ENCODE measurements around the gene HSF4. TPM values are rescaled to one million over a fixed set of nuclear protein-coding genes. Genes with fewer than 3 reads are reported as not detected.

HSF4 gene
- total RNA-seq, 1 donor from 2014 or later = 2.2 TPM

DNA sequence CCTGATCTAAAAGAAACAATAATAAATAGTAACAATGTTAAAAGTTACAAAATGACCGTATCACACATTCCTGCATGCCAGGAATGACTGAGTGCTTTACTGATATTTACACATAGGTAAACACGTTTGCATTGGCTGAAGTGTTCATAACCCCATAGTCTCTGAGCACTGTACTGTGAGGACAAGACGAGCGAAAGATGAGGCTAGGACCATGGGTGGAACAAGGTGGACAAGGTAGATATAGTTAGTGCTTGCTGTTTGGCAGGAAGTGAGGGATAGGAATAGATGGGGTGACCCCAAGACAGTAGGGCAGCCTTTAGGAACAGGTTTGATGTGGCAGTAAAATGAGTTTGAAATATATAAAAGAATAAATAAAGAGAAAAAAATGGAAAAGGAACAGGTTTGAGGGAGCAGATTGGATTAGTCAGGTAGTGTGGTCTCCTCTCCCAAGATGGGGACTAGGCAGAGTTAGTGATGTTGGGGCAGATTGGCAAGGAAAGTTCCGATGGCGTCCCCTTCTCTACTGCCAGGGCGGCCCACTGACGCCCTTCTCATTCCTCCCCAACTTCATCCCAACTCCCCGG is 27.0 kb downstream of the HSF4 start:
- H3K36me3 Mint-ChIP-seq (ENCODE audit: insufficient read depth) = peaks cover 10% of the 10 kb centered on the region
- no peak overlapping the region for H3K27ac Mint-ChIP-seq
- TF ChIP-seq, protein P1, sequence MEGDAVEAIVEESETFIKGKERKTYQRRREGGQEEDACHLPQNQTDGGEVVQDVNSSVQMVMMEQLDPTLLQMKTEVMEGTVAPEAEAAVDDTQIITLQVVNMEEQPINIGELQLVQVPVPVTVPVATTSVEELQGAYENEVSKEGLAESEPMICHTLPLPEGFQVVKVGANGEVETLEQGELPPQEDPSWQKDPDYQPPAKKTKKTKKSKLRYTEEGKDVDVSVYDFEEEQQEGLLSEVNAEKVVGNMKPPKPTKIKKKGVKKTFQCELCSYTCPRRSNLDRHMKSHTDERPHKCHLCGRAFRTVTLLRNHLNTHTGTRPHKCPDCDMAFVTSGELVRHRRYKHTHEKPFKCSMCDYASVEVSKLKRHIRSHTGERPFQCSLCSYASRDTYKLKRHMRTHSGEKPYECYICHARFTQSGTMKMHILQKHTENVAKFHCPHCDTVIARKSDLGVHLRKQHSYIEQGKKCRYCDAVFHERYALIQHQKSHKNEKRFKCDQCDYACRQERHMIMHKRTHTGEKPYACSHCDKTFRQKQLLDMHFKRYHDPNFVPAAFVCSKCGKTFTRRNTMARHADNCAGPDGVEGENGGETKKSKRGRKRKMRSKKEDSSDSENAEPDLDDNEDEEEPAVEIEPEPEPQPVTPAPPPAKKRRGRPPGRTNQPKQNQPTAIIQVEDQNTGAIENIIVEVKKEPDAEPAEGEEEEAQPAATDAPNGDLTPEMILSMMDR (IDR thresholded peaks at IDR 0.05; ENCODE audit: unreplicated experiment) = no peak
- no peaks in the 10 kb centered on the region for H3K9me3 Mint-ChIP-seq (ENCODE audit: low read depth)
- peak overlapping the region; percentile 80 for H3K4me3 Mint-ChIP-seq (ENCODE audit: low read depth)
- DNase-seq (ENCODE audit: low spot score, unreplicated experiment) = no peak
- no peaks in the 10 kb centered on the region for H3K27me3 Mint-ChIP-seq
- peaks cover 15% of the 10 kb centered on the region for H3K4me1 Mint-ChIP-seq (ENCODE audit: low read depth)

DNA sequence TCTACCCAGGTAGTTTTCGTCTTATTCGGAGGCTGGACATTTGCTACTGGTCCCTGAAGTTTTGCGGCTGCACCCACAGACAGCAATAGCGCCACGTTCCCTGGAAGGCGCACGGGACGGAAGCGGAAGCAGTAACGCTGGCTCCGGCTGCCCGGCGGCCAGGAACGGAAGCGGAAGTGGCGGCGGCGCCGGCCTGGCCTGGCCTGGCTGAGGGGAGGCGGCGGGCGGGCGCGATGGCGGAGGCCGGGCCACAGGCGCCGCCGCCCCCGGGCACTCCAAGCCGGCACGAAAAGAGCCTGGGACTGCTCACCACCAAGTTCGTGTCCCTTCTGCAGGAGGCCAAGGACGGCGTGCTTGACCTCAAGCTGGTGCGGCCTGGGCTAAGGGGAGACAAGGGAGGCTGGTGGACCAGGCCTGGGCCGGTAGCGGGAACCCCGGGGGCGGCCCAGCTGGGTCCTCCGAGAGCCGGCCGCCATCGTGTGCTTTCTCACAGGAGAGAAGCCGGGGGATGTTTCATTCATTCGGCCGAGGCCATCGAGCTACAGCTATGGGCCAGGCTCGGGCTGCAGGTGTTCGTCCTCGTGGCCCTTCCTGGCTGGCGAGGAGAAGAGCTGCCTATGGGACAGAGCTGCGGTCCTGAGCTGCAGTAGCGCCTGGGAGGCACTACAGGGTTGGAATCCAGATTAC is 27.6 kb downstream of the HSF4 start, which contains the start of gene E2F4:
Gene E2F4, plus strand, starts transcription at position 161 of the 687 bp plus-strand sequence. Its CDS starts 73 bp downstream, at position 234.
- Mint-ChIP-seq H3K27me3 (no peaks in the 10 kb centered on the region), H3K36me3 (ENCODE audit: insufficient read depth) (peaks cover 16% of the 10 kb centered on the region), H3K4me3 (ENCODE audit: low read depth) (peak within 1 kb of the TSS; percentile 80), H3K9me3 (ENCODE audit: low read depth) (no peaks in the 10 kb centered on the region), H3K27ac (peak within 1 kb of the TSS; percentile 71), H3K4me1 (ENCODE audit: low read depth) (peaks cover 15% of the 10 kb centered on the region)
- TF ChIP-seq, protein P1 (IDR thresholded peaks at IDR 0.05; ENCODE audit: unreplicated experiment) = no peak
- peak; percentile 75 for DNase-seq (ENCODE audit: low spot score, unreplicated experiment)

DNA sequence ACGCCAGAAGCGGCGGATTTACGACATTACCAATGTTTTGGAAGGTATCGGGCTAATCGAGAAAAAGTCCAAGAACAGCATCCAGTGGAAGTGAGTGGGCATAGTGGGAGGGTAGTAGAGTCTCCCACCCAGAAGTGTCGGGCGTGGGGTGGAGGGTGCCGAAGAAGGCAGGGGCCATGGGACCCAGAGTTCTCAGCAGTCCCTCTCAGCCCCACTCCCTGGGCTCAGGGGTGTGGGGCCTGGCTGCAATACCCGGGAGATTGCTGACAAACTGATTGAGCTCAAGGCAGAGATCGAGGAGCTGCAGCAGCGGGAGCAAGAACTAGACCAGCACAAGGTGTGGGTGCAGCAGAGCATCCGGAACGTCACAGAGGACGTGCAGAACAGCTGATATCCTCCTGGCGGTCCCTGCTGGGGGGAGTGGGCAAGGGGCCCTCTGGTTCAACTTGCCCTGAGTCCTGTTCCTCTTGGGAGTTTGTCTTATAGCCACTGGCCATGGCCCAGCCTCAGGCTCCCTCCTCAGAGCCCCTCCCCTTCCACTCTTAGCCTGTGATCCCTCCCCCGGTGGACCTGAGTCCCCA is 28.3 kb downstream of the HSF4 start:
- Mint-ChIP-seq H3K36me3 (ENCODE audit: insufficient read depth) (peaks cover 16% of the 10 kb centered on the region), H3K27ac (peak overlapping the region; percentile 71)

DNA sequence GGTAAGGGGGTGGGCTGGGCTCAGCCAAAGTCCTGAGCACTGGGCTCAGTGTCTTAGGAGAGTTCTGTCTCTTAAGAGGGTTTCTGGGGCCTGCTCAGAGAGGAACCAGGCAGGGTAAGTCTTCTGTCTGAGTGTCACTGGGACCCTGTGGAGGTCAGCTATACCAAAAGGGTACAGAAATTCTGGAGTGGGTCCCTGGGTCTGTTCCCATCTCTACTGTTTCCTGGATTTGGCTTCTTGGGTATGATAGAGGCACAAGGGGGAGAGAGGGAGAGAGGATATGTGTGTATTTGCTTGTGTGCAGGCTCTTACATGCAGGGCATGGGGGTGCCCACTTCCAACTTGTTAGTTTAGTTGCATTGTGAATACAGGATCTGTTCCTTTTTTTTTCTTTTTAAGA is 29.0 kb downstream of the HSF4 start:
- H3K36me3 Mint-ChIP-seq (ENCODE audit: insufficient read depth) = peaks cover 17% of the 10 kb centered on the region
- H3K27ac Mint-ChIP-seq = peak overlapping the region; percentile 67

More for the DNA sequence above, 28.3 kb downstream of the HSF4 start:
- DNase-seq (ENCODE audit: low spot score, unreplicated experiment) = no peak
- Mint-ChIP-seq H3K9me3 (ENCODE audit: low read depth) (no peaks in the 10 kb centered on the region), H3K4me3 (ENCODE audit: low read depth) (peak overlapping the region; percentile 80), H3K4me1 (ENCODE audit: low read depth) (peaks cover 15% of the 10 kb centered on the region), H3K27me3 (no peaks in the 10 kb centered on the region)
- TF ChIP-seq, protein P1 (IDR thresholded peaks at IDR 0.05; ENCODE audit: unreplicated experiment) = no peak

DNA sequence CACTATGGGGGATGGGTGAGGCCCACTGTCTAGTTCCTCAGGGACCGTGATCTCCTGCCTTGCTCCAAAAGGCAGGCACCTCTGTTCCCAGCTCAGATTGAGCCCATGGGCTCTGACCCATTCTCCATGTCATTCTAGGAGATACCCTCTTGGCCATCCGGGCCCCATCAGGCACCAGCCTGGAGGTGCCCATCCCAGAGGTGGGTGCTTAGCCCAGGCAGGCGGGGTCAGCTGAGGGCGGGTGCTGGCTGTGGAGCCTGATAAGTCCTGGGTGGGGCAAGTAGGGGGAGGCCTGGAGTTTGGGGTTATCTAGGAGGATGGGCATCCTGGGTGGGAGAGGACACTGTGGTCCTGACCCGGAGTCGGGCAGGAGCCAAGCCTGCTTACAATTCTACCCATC is 29.7 kb downstream of the HSF4 start:
- no peak overlapping the region for H3K27ac Mint-ChIP-seq
- TF ChIP-seq, protein P1 (IDR thresholded peaks at IDR 0.05; ENCODE audit: unreplicated experiment) = no peak
- H3K27me3 Mint-ChIP-seq = no peaks in the 10 kb centered on the region
- no peak for DNase-seq (ENCODE audit: low spot score, unreplicated experiment)
- H3K9me3 Mint-ChIP-seq (ENCODE audit: low read depth) = no peaks in the 10 kb centered on the region
- peaks cover 15% of the 10 kb centered on the region for H3K4me1 Mint-ChIP-seq (ENCODE audit: low read depth)
- H3K4me3 Mint-ChIP-seq (ENCODE audit: low read depth) = peak overlapping the region; percentile 80
- peaks cover 17% of the 10 kb centered on the region for H3K36me3 Mint-ChIP-seq (ENCODE audit: insufficient read depth)

More for the DNA sequence above, 29.0 kb downstream of the HSF4 start:
- Mint-ChIP-seq H3K4me1 (ENCODE audit: low read depth) (peaks cover 15% of the 10 kb centered on the region), H3K27me3 (no peaks in the 10 kb centered on the region), H3K9me3 (ENCODE audit: low read depth) (no peaks in the 10 kb centered on the region), H3K4me3 (ENCODE audit: low read depth) (peak overlapping the region; percentile 80)
- TF ChIP-seq, protein P1 (IDR thresholded peaks at IDR 0.05; ENCODE audit: unreplicated experiment) = no peak
- no peak for DNase-seq (ENCODE audit: low spot score, unreplicated experiment)
